ENCODE results near the gene IPO11.

DNA sequence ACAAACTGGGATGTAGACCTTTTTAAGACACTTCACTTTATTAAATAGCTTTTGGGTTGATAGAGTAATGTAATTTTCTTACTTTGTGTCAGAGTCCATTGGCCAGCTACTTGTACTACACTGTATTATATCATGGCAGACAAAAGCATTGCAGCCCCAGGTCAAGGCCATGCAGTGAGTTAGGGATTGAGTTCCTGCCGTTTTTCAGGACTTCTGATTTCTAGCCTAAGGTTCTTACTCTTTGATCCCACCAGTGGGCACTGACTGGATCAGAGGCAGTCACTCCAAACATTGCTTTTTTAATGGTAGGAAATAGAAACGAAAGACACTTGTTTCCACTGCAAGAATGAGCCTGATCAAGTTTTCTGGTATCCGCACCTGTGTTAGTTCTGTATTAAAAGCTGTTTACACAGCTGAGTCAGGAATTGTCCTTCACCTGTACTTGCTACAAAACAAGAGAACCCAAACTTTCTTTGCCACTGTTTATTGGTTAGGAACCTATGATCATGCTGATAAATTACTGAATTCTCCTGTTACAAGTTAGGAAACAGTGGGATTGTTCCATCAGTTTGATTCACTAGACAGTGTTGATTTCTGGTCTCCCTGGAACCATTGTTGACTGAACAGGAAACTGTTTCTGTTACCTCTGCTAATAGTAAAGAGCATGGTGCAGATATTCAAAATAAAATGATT is 188.1 kb downstream of the IPO11 start:
- TF ChIP-seq POLR2AphosphoS5 (IDR thresholded peaks at IDR 0.05; ENCODE audit: low read depth, low read length) (no peak), POLR2A (IDR thresholded peaks at IDR 0.05; ENCODE audit: low read depth, low read length) (no peak)

All from GM12891 (cell line).